ENCODE results near the gene PGF. TPM values are rescaled to one million over a fixed set of nuclear protein-coding genes. Genes with fewer than 3 reads are reported as not detected.

The PGF gene
- total RNA-seq, 1 donor from 2014 or later: 3.0 TPM

- no peak for TF ChIP-seq CTCF (IDR thresholded peaks at IDR 0.05)
Observed at GRCh38 chr14:74963178-74963704, 7.8 kb upstream of the PGF start.

GRCh38 chr14:74962493-74962892 lies 7.1 kb upstream of the PGF start:
- DNase-seq (no peak), ATAC-seq (peak; percentile 41 to 74)
- H3K27ac ChIP-seq: no peak overlapping the region
- H3K36me3 ChIP-seq: no peaks in the 10 kb centered on the region
- no peaks in the 10 kb centered on the region for H3K27me3 ChIP-seq (ENCODE audit: low read depth)
- no peaks in the 10 kb centered on the region for H3K9me3 ChIP-seq
- intact Hi-C loops (cut with DNase I): no loop called here
- no peak overlapping the region for H3K4me3 ChIP-seq
- TF ChIP-seq CTCF (IDR thresholded peaks at IDR 0.05): no peak
- H3K4me1 ChIP-seq: peaks cover 9% of the 10 kb centered on the region

More at GRCh38 chr14:74963178-74963704, 7.8 kb upstream of the PGF start:
- intact Hi-C loops (cut with DNase I): no loop called here
- H3K9me3 ChIP-seq: no peaks in the 10 kb centered on the region
- H3K36me3 ChIP-seq: no peaks in the 10 kb centered on the region
- no peaks in the 10 kb centered on the region for H3K27me3 ChIP-seq (ENCODE audit: low read depth)
- ATAC-seq: peak in 1 of 2 donors; percentile 12
- peaks cover 9% of the 10 kb centered on the region for H3K4me1 ChIP-seq
- H3K27ac ChIP-seq: no peak overlapping the region
- no peak for DNase-seq
- H3K4me3 ChIP-seq: no peak overlapping the region

- no peak for TF ChIP-seq CTCF (IDR thresholded peaks at IDR 0.05)
- H3K9me3 ChIP-seq: no peaks in the 10 kb centered on the region
- no peaks in the 10 kb centered on the region for H3K27me3 ChIP-seq (ENCODE audit: low read depth)
- H3K4me3 ChIP-seq: no peak overlapping the region
- ATAC-seq: no peak
- no peaks in the 10 kb centered on the region for H3K36me3 ChIP-seq
- no peak for DNase-seq
- H3K27ac ChIP-seq: no peak overlapping the region
- intact Hi-C loops (cut with DNase I): no loop called here
- H3K4me1 ChIP-seq: peaks cover 9% of the 10 kb centered on the region
Observed at GRCh38 chr14:74962046-74962445, 6.6 kb upstream of the PGF start.

GRCh38 chr14:74961238-74961911 lies 6.0 kb upstream of the PGF start:
- no peaks in the 10 kb centered on the region for H3K36me3 ChIP-seq
- peaks cover 9% of the 10 kb centered on the region for H3K4me1 ChIP-seq
- no peaks in the 10 kb centered on the region for H3K9me3 ChIP-seq
- ATAC-seq (no peak), DNase-seq (no peak)
- H3K4me3 ChIP-seq: no peak overlapping the region
- no peaks in the 10 kb centered on the region for H3K27me3 ChIP-seq (ENCODE audit: low read depth)
- intact Hi-C loops (cut with DNase I): no loop called here
- no peak for TF ChIP-seq CTCF (IDR thresholded peaks at IDR 0.05)
- H3K27ac ChIP-seq: no peak overlapping the region

- peaks cover 9% of the 10 kb centered on the region for H3K4me1 ChIP-seq
- no peak overlapping the region for H3K27ac ChIP-seq
- no peaks in the 10 kb centered on the region for H3K9me3 ChIP-seq
- ATAC-seq: no peak
- H3K4me3 ChIP-seq: no peak overlapping the region
- DNase-seq: no peak
- intact Hi-C loops (cut with DNase I): no loop called here
- TF ChIP-seq CTCF (IDR thresholded peaks at IDR 0.05): no peak
- H3K36me3 ChIP-seq: no peaks in the 10 kb centered on the region
- H3K27me3 ChIP-seq (ENCODE audit: low read depth): no peaks in the 10 kb centered on the region
Observed at GRCh38 chr14:74960736-74961135, 5.3 kb upstream of the PGF start.

All from lower lobe of right lung (tissue), 2 donors.